Measurements from ENCODE around the gene PCSK5.

- TF ChIP-seq CTCF (IDR thresholded peaks at IDR 0.05; ENCODE audit: poor library complexity, severe bottlenecking) (no peak), POLR2AphosphoS5 (IDR thresholded peaks at IDR 0.05) (no peak), EZH2 (IDR thresholded peaks at IDR 0.05; ENCODE audit: borderline replicate concordance, insufficient read depth, low read length, poor library complexity, severe bottlenecking) (no peak), EP300 (conservative IDR thresholded peaks at IDR 0.05; ENCODE audit: poor library complexity, severe bottlenecking) (no peak)
These were observed 472.5 kb downstream of the PCSK5 start for GRCh38 chr9:76363032-76363395.

Measured in neural cell (in vitro differentiated cells).